GM06990 (cell line): ENCODE results near the gene FADS1.

Source experiments
- DNase-seq: peaks from one replicate; pipeline ENCODE4 v3.0.0-alpha.2; 2011; ENCODE audit not compliant: insufficient read length; ENCODE audit errors: extremely low read depth
- H3K27me3 ChIP-seq: replicated peaks from 2 replicates; pipeline ENCODE4 v1.6.0; 2011; ENCODE audit warnings: low read length; ENCODE audit not compliant: control insufficient read depth, insufficient read depth
- H3K36me3 ChIP-seq: 2 replicates; pipeline ENCODE4 v1.5.1; 2011; ENCODE audit warnings: low read length; ENCODE audit not compliant: control insufficient read depth, insufficient read depth
- H3K4me3 ChIP-seq: replicated peaks from 2 replicates; pipeline ENCODE4 v1.5.1; 2011; ENCODE audit warnings: low read depth, mild to moderate bottlenecking, control low read depth, low read length
- TF ChIP-seq, protein P1 (sequence below): IDR thresholded peaks from 2 replicates; pipeline ENCODE4 v1.5.1; 2011; ENCODE audit warnings: low read length, control low read depth, mild to moderate bottlenecking, inconsistent platforms; ENCODE audit not compliant: insufficient read depth, poor library complexity, severe bottlenecking

Gene FADS1

DNA sequence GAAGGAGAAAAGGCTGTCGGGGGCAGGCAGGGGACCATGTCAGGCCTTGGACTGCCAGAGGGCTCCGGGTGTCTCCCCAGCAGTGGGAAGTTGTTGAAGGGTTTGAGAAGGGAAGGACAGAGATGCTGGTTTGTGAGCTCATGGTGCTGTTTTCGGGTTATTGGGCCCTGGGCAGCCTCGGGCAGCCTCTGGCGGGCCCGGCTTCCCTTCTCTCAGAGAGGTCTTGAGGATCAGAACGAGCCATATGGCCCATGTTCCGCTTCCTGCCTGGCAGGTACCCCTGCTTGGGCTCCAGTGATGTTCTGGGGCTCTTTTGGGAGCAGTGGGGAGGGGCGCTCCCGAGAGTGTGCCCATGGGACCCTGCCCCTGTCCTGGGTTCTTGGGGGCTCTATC is 54.6 kb downstream of the FADS1 start:
- DNase-seq: no peak
- TF ChIP-seq, protein P1, sequence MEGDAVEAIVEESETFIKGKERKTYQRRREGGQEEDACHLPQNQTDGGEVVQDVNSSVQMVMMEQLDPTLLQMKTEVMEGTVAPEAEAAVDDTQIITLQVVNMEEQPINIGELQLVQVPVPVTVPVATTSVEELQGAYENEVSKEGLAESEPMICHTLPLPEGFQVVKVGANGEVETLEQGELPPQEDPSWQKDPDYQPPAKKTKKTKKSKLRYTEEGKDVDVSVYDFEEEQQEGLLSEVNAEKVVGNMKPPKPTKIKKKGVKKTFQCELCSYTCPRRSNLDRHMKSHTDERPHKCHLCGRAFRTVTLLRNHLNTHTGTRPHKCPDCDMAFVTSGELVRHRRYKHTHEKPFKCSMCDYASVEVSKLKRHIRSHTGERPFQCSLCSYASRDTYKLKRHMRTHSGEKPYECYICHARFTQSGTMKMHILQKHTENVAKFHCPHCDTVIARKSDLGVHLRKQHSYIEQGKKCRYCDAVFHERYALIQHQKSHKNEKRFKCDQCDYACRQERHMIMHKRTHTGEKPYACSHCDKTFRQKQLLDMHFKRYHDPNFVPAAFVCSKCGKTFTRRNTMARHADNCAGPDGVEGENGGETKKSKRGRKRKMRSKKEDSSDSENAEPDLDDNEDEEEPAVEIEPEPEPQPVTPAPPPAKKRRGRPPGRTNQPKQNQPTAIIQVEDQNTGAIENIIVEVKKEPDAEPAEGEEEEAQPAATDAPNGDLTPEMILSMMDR: no peak
- Histone ChIP-seq H3K36me3 (no peaks in the 10 kb centered on the region), H3K27me3 (no peaks in the 10 kb centered on the region), H3K4me3 (no peak overlapping the region)

DNA sequence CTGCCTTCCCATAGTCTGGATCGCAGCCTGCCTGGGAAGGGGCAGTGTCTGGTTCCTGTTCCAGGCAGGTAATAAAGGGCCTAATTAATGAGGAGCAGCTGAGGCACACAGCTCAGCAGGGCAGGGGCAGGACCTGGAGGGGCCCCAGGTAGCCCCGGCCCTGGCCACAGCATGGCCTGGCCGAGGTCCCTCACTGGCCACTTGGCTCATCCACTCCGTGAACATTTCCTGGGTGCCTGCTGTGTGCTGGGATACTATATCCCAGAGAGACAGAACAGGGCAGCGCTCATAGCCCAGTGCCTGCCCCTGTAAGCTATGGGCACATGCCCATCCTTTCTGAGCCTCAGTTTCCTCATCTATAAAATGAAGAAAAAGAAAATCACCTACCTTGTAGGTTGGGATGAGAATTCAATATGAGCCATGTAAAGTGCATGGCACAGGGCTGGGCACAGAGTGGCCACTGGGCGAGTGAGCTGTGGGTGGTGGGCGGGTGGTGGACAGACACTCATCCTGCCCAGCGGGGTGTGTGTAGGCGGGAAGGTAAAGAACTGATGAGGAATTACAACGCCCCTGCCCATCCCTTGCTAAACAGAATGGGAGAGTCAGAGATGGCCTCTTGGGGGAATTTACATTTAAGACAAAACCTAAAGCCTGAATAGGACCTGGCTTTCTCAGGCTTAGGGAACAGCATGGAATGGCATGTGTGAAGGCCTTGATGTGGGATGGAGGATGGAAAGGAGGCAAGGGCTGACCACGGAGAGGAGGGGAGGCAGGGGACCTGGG is 55.2 kb downstream of the FADS1 start:
- Histone ChIP-seq H3K27me3 (no peaks in the 10 kb centered on the region), H3K36me3 (no peaks in the 10 kb centered on the region), H3K4me3 (no peak overlapping the region)
- TF ChIP-seq, protein P1: no peak
- no peak for DNase-seq

DNA sequence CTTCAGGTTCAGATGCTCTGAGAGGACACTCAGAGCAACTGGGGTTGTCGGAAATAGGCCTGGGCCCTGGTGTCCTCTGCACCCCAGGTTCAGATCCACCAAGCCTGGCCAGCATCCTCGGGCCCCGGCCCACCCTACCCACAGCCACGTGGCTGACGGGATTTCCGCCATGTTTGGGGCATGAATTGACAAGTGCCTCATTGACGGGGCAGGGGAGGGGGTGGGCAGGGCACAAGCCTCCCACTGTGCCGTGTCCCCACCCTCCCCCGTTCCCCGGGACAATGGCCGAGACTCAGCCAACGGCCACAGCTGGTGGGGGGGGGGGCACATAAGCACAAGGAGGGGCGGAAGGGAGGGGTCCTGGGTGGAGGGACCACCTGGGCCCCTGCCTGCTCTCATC is 55.9 kb downstream of the FADS1 start:
- Histone ChIP-seq H3K4me3 (no peak overlapping the region), H3K36me3 (no peaks in the 10 kb centered on the region), H3K27me3 (no peaks in the 10 kb centered on the region)
- DNase-seq: no peak
- TF ChIP-seq, protein P1: no peak

DNA sequence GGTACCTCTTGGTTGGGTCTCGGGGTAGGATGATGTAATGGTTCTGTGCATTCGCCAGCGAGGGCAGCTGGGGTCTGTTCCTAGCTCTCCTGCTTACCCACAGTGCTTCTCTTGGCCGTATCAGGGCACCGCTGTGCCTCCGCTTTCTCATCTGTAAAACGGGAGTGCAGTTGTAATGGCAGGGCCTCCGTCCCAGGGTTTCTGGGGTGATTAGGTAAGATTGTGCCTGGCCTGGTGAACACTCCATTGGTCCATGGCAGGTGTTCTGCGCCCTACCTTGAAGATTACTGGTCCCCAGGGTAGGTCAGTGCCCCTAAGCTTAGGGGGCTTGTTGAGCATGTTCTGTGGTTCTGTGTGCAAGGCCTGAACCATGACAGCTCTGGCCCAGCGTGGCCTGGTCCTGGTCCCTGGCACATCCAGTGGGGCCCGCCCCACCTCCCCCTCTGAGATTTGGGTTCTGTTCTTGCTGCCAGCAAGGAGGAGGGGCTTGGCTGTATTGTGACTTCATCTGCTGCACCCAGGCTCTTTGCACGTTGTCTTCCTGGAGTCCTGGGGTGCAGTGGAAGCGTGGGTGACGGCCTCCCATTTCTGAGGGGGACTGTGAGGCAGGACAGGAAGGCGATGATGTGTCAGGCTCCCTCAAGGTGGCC is 59.5 kb downstream of the FADS1 start:
- Histone ChIP-seq H3K4me3 (no peak overlapping the region), H3K27me3 (no peaks in the 10 kb centered on the region; the same call in 1 of the 2 replicates), H3K36me3 (no peaks in the 10 kb centered on the region)
- DNase-seq: no peak
- TF ChIP-seq, protein P1: no peak

DNA sequence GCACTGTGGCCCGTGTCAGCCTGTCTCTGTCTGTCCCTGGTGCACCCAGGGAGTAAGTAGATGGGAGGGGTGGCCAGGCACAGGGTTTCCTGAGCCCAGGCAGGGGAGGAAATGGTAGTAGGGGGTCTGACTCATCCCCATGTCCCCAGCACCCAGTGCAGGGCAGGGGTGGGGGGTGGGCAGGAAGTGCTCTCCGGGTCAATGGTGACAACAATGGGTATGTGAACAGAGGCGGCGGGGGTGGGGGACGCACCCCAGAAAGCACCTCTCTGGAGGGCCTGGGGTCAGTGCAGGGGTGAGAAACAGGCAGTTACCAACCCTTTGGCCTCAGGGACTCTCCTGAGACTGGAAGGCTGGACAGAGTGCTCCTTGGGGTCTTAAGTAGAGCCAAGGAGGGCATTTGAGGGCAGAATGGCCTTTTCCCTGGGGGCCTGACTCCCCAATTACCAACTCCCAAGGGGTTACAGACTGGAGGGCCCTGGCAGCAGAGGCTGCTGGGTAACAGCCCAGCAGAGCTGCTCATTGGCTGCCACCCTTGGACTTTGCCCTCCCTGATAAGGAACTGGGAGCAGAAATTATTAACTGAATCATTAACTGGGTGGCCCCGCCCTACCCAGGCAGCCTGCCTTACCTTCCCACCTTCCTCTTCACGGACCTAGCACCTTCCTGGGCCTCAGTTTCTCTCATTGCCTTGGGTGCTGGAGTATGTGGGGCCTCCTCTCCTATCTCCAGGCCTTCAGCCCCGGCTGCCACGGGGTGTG is 60.2 kb downstream of the FADS1 start:
- Histone ChIP-seq H3K27me3 (peaks cover 2% of the 10 kb centered on the region), H3K4me3 (no peak overlapping the region), H3K36me3 (no peaks in the 10 kb centered on the region)
- DNase-seq: peak; percentile 78
- TF ChIP-seq, protein P1: no peak
